A172 (cell line): ENCODE measurements around the gene MATCAP1. TPM values are rescaled to one million over a fixed set of nuclear protein-coding genes. Genes with fewer than 3 reads are reported as not detected.

Experiments used
- DNase-seq: peaks from one replicate; pipeline ENCODE4 v3.0.0-alpha.2; 2015; ENCODE audit warnings: low spot score
- total RNA-seq: library from RNA; depleted of rRNA; stranded (reverse); fragments of >200 nt; shearing (Covaris generic); gene quantifications from 2 replicates; pipeline ENCODE4 v1.2.3, GENCODE V29; 2014

The MATCAP1 gene
- total RNA-seq, 1 experiment from 2014 or later = 17.5 TPM

- DNase-seq = no peak
Measured at GRCh38 chr16:67156143-67156844, 27.5 kb downstream of the MATCAP1 start.

- DNase-seq = no peak
Measured at GRCh38 chr16:67155295-67156142, 28.2 kb downstream of the MATCAP1 start.

GRCh38 chr16:67154578-67155294, 29.0 kb downstream of the MATCAP1 start:
- DNase-seq = no peak

- no peak for DNase-seq
Measured at GRCh38 chr16:67151431-67152097, 32.2 kb downstream of the MATCAP1 start.

GRCh38 chr16:67150833-67151396, 32.8 kb downstream of the MATCAP1 start, which contains the start of gene B3GNT9:
Gene B3GNT9 (minus strand): TSS chr16:67150998. CDS start chr16:67150485, 513 bp downstream.
- peak; percentile 74 for DNase-seq

GRCh38 chr16:67150047-67150832, 33.5 kb downstream of the MATCAP1 start:
- DNase-seq = no peak

- no peak for DNase-seq
Measured at GRCh38 chr16:67149276-67150046, 34.3 kb downstream of the MATCAP1 start.

- no peak for DNase-seq
Measured at GRCh38 chr16:67148656-67149275, 35.0 kb downstream of the MATCAP1 start.

GRCh38 chr16:67148221-67148620, 35.5 kb downstream of the MATCAP1 start:
- no peak for DNase-seq

GRCh38 chr16:67147437-67148140, 36.2 kb downstream of the MATCAP1 start:
- DNase-seq = no peak

GRCh38 chr16:67146523-67147357, 37.0 kb downstream of the MATCAP1 start:
- no peak for DNase-seq

GRCh38 chr16:67145746-67146145, 38.0 kb downstream of the MATCAP1 start:
- no peak for DNase-seq

- DNase-seq = no peak
Measured at GRCh38 chr16:67144943-67145342, 38.8 kb downstream of the MATCAP1 start.

GRCh38 chr16:67142342-67142741, 41.4 kb downstream of the MATCAP1 start:
- DNase-seq = no peak

GRCh38 chr16:67141391-67141790, 42.4 kb downstream of the MATCAP1 start:
- no peak for DNase-seq

- DNase-seq = peak; percentile 63
Measured at GRCh38 chr16:67137605-67138004, 46.2 kb downstream of the MATCAP1 start.

- DNase-seq = no peak
Measured at GRCh38 chr16:67129422-67129821, 54.3 kb downstream of the MATCAP1 start.

- no peak for DNase-seq
Measured at GRCh38 chr16:67128887-67129286, 54.9 kb downstream of the MATCAP1 start.
